HG03066 (cell line): ENCODE results near the gene RFK.

ENCODE experiments used
- ATAC-seq: cut with Tn5 transposase; IDR thresholded peaks from one replicate; pipeline ENCODE4 v1.9.1; 2021; ENCODE audit warnings: low read depth; ENCODE audit not compliant: unreplicated experiment

Gene RFK

DNA sequence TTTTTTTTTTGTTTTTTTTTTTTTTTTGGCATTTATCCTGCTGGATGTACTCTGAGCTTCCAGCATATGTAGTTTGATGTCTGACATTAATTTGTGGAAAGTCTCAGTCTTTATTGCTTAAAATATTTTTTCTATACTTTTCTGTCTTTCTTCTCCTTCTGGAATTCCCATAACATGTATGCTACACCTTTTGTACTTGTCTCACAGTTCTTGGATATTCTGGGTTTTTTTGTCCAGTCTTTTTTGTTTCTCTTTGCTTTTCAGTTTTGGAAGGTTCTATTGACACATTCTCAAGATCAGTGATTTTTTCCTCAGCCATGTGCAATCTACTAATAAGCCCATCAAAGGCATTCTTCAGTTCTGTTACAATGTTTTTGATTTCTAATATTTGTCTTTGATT lies 19.4 kb upstream of the RFK start:
- ATAC-seq, result no peak

DNA sequence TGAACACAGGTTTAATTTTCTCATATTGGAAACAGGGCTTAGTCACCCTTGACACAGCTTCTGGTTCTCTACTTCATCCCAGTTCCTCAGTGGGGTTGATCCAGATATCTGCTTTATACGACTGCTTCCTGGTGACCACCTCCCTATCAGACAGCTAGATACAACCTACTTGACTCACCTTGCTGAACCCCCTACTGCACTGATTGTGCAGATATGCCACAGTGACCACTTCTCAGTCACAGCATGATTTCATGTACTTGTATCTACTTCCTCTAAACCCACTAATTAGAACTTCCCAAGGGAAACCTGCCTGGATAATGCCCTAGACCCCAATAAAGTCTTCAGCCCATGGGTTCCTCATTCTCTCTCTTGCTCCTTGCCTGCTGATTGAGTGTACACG lies 18.4 kb upstream of the RFK start:
- no peak for ATAC-seq

DNA sequence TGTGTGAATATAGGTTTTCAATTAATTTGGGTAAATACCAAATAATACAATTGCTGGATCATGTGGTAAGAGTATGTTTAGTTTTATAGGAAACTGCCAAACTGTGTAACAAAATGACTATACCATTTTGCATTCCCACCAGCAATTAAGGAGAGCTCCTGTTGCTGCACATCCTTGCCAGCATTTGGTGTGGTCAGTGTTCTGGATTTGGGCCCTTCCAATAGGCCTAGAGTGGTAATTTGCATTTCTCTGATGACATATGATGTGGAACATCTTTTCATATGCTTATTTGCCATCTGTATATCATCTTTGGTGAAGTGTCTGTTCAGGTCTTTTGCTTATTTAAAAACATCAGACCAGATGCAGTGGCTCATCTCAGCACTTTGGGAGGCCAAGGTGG lies 11.6 kb upstream of the RFK start:
- ATAC-seq, result no peak

DNA sequence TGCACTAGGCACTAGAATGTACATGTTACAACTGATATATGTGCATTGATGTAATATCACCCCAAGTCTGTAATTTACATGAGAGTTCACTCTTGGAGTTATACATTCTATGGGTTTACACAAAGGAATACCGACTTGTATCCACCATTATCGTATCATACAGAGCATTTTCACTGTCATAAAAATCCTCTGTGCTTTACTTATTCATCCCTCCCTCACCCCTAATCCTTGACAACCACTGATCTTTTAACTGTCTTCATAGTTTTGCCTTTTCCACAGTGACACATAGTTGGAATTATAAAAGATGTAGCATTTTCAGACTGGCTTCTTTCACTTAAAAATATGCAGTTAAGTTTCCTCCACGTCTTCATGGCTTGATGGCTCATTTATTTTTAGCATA lies 11.1 kb upstream of the RFK start:
- ATAC-seq, result no peak

DNA sequence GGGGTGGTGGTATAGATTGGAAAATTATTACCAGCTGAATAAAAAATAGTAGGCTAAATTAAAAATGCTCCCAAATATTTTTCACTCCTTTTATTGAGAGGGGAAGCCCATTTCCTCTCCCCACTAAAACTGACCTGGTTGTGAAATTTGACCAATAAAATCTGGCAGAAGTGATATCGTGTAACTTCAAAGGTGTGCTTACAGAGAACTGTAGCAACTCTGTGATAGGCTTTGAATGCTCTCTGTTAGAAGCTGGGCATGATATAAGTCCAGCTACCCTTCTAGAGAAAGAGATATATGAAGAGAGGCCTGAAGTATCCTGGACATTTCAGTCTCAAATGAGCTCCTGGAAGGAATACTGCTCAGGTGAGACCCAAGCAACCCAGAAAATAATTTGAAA lies 10.2 kb upstream of the RFK start:
- ATAC-seq, result no peak

DNA sequence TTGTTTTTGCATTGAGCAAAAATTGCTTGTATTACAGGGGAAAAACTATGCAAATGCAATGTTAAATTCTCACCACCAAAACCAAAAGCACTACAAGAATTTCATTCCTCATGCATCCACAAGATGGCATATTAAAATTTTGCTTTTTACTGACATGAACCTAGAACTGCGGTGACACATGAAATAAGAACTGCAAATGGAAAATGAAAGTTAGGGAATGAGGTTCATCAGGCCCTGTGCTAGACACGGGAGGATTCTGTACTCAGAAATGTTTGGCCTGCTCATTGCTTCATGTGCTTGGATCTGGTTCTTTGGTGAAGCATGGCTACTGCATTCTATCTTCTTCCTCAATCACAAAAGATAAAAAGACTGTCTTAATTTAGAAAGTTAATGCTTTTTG lies 9.1 kb upstream of the RFK start:
- peak; percentile 88 for ATAC-seq

DNA sequence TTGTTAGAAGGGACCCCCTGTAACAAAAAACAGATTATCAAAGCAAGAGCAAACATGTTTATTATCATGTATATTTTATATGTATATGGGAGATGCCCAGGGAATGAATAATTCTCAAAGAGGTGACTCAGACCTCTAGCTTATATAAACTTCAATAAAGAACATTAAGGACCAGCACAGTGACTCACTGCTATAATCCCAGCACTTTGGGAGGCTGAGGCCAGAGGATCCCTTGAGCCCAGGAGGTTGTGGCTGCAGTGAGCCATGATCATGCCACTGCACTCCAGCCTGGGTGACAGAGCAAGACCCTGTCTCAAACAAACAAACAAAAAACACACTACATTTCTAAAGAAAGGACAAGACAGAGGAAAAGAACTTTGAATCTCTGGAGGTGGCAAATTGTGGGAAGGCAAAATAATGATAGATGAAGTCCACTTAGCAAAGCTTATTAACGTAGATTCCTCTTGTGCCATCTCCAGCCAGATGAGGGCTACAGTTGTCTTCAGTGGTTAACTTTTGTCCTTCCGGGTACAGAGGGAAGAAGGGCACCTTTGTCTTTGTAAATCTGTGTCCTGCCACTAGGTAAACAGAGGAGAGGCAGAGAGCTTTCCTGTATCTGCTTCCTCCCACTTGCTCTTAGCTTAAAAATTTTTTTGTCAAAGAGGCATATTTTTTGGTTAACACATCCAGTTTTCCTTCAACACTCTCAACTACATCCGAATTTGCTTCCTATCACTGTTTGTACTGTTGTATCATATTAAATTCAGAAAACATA lies 7.5 kb upstream of the RFK start:
- no peak for ATAC-seq

DNA sequence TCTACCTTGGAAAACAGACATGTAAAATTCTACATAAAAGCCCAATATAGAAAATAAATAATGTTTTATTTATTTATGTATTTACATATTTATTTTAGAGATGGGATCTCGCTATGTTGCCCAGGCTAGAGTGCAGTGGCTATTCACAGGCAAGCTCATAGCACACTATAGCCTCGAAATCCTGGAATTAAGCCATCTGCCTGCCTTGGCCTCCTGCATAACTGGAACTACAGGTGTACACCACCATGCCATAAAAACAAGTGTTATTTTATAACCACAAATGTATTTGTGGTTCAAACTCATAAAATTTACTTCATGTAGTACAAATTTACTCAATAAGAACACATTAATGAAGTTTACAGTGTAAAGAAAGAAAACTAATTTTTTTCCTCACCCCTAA lies 7.0 kb upstream of the RFK start:
- no peak for ATAC-seq

DNA sequence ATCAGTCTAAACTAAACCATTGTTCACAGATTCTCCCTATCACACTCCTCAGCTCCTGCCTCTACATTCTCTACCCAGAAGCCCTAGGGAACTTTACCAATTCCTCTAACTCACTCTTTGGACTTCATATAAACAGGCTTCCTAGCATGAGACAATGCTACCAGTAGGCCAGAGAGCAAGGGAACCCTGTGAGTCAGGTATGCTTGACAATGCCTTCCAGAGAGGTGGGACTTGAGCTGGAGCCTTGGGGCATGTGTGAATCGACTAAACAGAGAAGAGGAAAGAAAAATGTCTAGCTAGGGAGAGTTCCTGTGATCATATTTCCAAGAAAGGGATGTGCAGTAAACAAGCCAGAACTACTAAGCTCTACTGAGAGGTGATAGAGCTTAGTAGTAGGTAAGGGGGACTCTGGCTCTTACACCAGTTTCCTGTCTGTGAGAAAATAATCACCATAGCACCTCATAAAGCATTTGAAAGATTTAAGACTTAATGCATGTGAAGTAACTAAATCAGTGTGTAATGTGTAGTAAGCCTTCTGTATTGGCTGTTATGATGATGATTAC lies 6.4 kb upstream of the RFK start:
- ATAC-seq, result no peak

DNA sequence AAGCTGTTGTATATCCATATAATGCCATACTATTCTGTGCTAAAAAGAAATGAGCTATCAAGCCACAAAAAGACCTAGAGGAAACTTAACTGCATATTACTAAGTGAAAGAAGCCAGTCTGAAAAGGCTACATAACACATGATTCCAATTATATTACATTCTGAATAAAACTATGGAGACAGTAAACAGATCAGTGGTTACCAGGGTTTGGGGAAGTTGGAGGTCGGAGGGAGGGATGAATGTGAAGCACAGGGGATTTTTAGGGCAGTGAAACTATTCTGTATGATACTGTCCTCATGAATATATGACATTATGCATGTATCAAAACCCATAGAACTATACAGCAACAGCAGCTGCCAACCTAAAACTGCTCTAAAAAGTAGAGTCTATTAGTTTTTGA lies 5.6 kb upstream of the RFK start:
- ATAC-seq, result no peak

DNA sequence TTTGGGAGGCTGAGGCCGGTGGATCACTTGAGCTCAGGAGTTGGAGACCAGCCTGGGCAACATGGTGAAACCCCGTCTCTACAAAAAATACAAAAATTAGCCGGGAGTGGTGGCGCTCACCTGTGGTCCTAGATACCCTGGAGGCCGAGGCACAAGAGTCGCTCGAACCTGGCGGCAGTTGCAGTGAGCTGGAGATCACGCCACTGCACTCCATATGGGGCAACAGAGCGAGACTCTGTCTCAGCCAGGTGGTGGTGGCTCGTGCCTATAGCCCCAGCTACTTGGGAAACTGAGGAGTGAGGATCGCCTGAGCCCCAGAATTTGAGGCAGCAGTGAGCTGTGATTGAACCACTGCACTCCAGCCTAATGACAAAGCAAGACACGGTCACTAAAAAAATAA lies 2.4 kb upstream of the RFK start:
- ATAC-seq, result no peak

DNA sequence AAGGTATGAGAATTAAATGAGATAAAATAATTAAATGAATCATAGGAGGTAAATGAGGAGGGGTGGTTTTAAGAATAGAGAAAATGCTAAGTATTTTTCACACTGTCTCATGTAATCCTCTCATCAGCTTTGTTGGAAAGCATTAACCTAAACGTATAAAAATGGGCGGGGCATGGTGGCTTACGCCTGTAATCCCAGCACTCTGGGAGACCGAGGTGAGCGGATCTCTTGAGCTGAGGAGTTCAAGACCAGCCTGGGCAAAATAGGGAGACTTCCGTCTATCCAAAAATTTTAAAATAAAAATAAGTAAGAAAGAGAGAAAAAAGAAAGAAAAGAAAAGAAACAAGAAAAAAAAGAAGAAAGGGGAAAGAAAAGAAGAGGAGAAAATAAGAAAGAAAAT lies 1.9 kb upstream of the RFK start:
- ATAC-seq, result no peak

DNA sequence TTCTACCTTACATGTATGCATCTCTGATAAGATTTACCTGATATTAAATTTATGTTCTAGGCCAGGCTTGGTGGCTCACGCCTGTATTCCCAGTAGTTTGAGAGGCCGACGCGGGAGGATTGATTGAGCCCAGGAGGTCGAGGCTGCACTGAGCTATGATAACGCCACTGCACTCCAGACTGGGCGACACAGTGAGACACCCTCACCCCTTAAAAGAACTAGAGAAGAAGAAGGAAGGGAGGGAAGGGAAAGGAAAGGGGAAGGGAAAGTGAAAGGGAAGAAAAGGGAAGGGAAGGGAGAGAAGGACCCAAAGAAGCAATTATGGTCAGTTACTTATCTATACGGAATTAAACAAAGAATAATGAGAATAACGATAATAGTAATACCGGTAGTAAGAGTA lies 1.2 kb upstream of the RFK start:
- no peak for ATAC-seq

DNA sequence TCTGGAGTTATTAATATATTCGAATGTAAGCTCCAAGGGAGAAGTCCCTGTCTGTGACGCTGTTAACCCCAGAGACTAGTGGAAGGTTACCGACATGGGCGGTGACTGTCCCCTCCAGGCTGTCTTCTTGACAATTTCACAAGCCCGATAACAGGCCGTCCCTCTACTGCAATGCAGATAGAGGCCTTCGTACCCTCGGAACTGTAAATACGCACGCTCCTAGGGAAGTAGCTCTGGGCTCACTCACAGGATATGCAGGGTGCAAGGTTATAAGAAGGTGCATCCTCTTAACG lies 680 bp upstream of the RFK start:
- peak; percentile 53 for ATAC-seq

DNA sequence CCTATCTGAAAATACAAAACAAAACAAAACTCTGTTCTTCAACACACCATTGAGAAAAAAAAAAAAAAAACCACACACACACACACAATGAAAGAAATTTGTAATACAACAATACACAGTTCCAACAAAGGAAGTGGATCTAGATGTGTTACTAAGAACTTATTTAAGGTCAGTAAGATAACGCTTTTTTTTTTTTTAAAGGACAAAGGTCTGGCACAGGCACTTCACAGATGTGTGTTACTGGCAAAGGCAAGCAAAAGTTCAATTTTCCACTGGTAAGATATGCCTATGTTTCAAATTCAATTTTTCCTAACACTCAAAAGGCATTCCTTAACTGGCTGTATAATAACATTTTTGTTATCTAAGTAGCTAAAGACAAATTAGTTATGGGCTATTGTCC lies 3.6 kb downstream of the RFK start:
- no peak for ATAC-seq

DNA sequence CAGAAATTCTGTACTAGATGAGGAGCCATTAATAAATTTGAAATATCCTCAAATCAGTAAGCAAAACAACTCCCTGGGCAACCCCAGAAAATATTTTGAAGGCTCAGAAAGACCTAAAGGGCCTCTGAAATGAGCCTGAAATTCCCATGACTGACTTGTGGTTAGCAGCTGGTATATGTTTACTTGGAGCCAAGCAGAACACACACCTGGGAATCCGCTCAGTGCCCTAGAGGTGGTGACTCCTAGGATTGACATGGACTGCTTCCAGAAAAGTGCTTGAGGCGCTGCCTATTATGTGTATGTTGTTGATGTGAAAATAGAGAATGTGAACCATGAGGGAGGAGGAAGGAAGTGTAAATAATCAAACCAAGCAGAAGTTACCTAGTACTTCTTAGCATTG lies 14.7 kb downstream of the RFK start:
- ATAC-seq, result no peak

DNA sequence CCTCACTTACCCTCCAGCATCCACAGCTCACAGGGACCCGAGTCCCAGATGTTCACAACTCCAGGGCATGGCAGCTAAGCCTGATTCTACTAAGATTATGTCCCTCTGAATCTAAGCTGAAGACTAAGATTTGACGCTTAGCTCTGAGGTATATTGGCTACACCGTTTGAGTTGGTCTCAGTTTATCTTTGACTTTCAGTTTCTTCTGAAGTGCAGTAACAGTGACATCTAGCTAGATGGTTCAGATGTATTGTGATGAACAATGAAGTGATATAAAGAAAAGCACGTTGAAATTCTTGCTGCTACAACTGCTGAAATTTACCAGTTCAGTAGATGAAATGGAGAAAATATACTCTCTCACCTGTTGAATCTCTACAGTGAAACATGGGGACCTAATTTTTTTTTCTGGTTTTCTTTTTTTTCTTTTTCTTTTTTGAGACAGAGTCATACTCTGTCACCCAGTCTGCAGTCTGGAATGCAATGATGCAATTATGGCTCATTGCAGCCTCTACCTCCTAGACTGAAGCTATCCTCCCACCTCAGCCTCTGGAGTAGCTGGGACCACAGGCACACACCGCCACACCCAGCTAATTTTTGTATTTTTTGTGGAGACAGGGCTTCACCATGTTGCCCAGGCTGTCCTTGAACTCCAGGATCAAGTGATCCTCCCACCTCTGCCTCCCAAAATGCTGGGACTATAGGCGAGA lies 15.7 kb downstream of the RFK start:
- ATAC-seq, result no peak

DNA sequence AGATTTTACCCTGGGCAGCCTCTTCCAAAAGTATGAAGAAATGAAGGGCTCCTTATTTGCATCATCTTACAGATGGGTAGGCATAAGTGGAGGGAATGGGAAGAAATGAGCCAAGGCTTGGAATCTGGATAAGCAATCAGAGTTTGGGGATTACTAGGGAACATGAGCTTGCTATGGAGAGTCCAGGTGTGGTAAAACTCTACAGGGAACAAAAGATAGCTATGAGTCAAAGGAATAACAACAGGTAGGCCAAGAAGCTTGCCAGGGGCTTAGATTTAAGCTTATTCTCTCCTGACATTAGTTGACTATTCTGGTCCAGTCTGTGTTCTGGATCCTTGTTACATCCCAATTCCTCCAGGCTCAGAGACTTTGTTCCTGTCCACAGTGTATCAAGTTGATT lies 16.4 kb downstream of the RFK start:
- ATAC-seq, result no peak

DNA sequence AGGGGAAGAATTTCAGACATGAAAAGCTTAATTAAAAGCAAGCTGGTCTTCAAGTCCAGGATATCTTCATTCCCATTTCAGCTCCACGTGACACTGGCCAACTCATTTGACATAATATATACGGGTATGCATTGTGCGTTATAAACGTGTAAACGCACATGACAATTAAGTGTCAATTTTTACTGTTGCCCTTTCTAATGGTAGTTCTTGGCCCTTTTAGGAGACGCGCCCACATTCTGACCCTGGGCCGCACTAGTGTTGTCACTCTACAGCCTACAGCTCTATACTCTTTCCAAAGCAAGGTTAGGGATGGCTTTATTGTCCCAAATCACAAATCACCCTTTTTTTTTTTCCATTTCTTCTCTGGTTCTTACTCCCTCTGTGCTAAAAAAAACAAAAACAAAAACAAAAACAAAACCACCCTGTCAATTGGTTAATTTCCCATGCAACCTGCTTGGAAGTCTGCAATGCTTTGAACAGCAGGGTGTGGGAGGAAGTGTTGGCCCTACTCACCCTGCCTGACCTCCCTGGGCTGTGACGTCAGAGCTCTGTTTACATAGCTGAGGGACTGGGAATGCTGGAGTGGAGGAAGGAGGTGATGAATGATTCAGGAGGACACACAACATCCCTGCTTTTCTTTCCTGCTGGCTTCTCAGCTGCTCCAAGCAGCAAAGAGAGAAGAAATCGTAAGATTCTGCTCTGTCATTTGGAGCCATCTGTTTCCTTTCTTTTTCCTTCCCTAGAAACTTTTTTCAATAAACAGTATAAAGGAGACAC lies 19.3 kb downstream of the RFK start:
- ATAC-seq, result no peak

DNA sequence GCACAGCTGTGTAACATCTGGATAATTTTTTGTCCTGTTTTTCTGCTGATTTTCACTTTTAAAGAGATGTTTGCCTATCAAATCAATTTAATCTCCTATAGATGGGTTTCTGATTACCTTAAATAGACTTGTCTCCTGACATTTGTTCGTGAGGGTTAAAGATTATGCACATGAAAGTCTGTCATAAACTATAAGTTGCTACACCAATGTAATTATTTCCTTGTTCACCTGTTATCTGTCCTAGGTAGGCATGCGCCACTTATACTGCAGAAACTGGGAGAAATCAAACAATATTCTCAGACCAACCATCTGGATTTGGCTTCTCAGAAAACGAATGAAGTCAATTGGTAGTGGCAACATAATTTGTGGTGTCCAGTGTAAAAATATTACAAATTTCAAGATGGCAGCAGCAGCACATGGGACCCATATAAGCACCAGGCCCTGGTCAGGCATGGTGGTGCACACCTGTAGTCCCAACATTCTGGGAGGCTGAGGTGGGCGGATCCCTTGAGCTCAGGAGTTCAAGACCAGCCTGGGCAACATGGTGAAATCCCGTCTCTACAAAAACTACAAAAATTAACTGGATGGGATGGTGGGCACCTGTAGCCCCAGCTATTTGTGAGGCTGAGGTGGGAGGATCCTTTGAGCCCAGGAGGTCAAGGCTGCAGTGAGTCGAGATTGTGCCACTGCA lies 20.3 kb downstream of the RFK start:
- no peak for ATAC-seq

DNA sequence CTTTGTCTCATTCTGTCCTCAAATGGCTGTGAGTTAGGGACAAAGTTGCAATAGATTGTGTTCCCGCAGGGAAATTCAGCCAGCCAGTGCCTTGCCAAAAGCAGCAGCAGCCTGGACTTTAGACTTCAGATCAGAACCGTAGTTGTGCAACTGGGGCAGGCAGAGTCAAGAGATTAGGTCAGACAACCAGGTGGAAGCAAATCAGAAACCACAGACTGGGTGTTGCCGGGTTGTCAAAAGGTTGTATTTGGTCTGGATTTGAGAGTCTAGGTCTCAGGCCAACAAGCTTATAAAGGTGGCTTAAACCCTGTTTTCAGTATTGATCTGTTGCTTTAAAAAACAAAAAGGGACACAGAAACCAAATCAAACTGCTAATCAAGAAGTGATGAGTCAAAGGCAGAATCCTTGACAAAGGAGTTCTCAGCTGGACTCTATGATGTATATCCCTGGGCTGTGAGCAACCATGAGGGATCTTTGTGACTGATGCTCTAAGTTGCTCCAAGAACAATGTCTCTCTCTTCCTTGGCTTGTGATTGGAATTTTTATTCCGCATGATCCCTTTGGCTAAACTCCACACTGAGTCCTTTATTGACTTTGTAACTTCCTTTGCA lies 20.9 kb downstream of the RFK start:
- no peak for ATAC-seq
